ENCODE results near the gene ITGAE.

Gene ITGAE

GRCh38 chr17:3817851-3818605 lies 17.0 kb upstream of the ITGAE start:
- no peak for TF ChIP-seq CTCF (IDR thresholded peaks at IDR 0.05; ENCODE audit: borderline replicate concordance, control extremely low read depth, extremely low read depth, insufficient read depth, missing control alignments)
- DNase-seq (ENCODE audit: low spot score), result no peak
- in situ Hi-C loops (cut with MboI; ENCODE audit: low sequenced_read_pairs, unreplicated experiment), result no loop called here

DNA sequence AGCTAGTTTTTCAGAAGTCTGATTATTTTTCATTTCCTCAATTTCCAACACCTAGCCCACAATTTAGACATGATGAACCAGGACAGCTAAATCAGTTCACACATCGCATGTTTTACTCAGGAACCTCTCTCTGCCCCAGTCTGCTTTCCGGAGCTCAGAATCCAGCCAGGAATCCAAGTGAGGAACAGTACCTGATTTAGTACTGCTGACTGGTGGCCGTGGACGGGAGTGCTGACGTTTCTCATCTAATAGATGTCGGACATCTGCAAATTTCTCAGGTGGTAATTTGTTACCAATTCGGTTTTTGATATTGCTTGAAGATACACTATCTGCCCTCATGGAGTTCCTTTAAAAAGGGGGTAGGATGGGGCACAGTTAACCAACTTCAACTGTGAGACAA lies 14.9 kb upstream of the ITGAE start:
- in situ Hi-C loops (cut with MboI; ENCODE audit: low sequenced_read_pairs, unreplicated experiment), result no loop called here
- TF ChIP-seq CTCF (IDR thresholded peaks at IDR 0.05; ENCODE audit: borderline replicate concordance, control extremely low read depth, extremely low read depth, insufficient read depth, missing control alignments), result no peak
- no peak for DNase-seq (ENCODE audit: low spot score)

- no peak for DNase-seq (ENCODE audit: low spot score)
Observed at GRCh38 chr17:3815122-3815521, 14.1 kb upstream of the ITGAE start.

GRCh38 chr17:3814361-3814760 lies 13.4 kb upstream of the ITGAE start:
- DNase-seq (ENCODE audit: low spot score), result no peak
- in situ Hi-C loops (cut with MboI; ENCODE audit: low sequenced_read_pairs, unreplicated experiment), result no loop called here
- TF ChIP-seq CTCF (IDR thresholded peaks at IDR 0.05; ENCODE audit: borderline replicate concordance, control extremely low read depth, extremely low read depth, insufficient read depth, missing control alignments), result no peak

More at GRCh38 chr17:3815122-3815521, 14.1 kb upstream of the ITGAE start:
- in situ Hi-C loops (cut with MboI; ENCODE audit: low sequenced_read_pairs, unreplicated experiment), result no loop called here
- TF ChIP-seq CTCF (IDR thresholded peaks at IDR 0.05; ENCODE audit: borderline replicate concordance, control extremely low read depth, extremely low read depth, insufficient read depth, missing control alignments), result no peak

DNA sequence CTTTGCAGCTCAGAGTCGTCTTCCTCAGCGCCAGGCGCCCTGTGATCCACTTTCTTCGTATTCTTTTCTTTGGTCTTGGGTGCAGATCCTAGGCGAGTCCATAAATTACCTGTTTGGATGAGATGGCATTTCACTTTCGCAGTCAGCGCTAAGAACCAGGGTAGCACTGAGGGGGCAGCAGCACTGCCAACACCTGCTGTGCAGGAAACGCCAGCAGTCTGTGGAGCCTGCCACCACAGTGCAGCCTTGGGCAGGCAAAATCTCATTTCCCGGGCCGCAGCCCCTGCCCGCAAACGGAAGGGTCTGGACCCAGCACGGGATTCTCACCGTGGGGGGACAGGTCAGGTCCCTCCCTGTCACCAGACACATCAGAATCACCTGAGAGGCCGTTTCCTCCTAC lies 12.2 kb upstream of the ITGAE start:
- TF ChIP-seq CTCF (IDR thresholded peaks at IDR 0.05; ENCODE audit: borderline replicate concordance, control extremely low read depth, extremely low read depth, insufficient read depth, missing control alignments), result no peak
- in situ Hi-C loops (cut with MboI; ENCODE audit: low sequenced_read_pairs, unreplicated experiment), result no loop called here
- DNase-seq (ENCODE audit: low spot score), result no peak

DNA sequence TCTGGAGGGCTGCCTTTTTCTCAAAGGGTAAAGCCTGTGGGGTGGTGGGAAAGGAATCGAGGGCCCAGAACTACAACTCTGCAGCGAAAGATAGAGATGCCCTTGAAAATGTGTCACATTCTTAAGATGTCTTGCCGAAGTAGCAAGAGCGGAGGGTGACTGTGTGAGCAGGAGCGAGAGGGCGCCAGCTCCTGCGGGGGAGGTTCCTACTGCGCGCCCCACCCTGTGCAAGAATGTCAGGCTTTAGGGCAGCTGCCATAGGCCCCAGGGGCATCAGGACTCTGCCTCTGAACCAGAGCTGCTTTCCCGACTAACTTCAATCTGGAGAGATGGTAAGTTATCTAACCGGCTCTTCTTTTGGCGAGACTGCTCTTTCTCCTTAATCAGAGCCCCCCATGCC lies 11.8 kb upstream of the ITGAE start:
- no peak for DNase-seq (ENCODE audit: low spot score)
- in situ Hi-C loops (cut with MboI; ENCODE audit: low sequenced_read_pairs, unreplicated experiment), result no loop called here
- no peak for TF ChIP-seq CTCF (IDR thresholded peaks at IDR 0.05; ENCODE audit: borderline replicate concordance, control extremely low read depth, extremely low read depth, insufficient read depth, missing control alignments)

Data from GM13976 (cell line).